GM23338 (cell line): ENCODE data around the gene JARID2. TPM values are rescaled to one million over a fixed set of nuclear protein-coding genes. Genes with fewer than 3 reads are reported as not detected.

ENCODE experiments used
- ATAC-seq: fragments of 200-7000 bp; cut with Tn5 transposase; 3 replicates; pipeline ENCODE4 v1.9.1; 2020
- DNase-seq: peaks from one replicate; pipeline ENCODE4 v3.0.0-alpha.2; 2015; ENCODE audit warnings: low spot score
- H2AFZ ChIP-seq: fragments of 200-600 bp; sonication (generic); 2 replicates; pipeline ENCODE4 v1.8.0; 2016; ENCODE audit warnings: antibody characterized with exemption, mild to moderate bottlenecking, moderate library complexity
- H3F3A ChIP-seq: fragments of 200-600 bp; sonication (generic); replicated peaks from 2 replicates; pipeline ENCODE4 v1.8.0; 2017; ENCODE audit warnings: antibody characterized with exemption, mixed run types, low read depth
- H3K27ac ChIP-seq: fragments of 200-600 bp; sonication (generic); 2 replicates; pipeline ENCODE4 v1.6.1; 2016; ENCODE audit warnings: low read depth
- H3K27me3 ChIP-seq: fragments of 200-600 bp; sonication (generic); 2 replicates; pipeline ENCODE4 v1.8.0; 2016; ENCODE audit warnings: mild to moderate bottlenecking, mixed run types, moderate library complexity; ENCODE audit not compliant: insufficient read depth
- H3K36me3 ChIP-seq: fragments of 200-600 bp; sonication (generic); 2 replicates; pipeline ENCODE4 v1.8.0; 2016; ENCODE audit warnings: mild to moderate bottlenecking; ENCODE audit not compliant: insufficient read depth
- H3K4me1 ChIP-seq: fragments of 200-600 bp; sonication (generic); 2 replicates; pipeline ENCODE4 v1.8.0; 2016; ENCODE audit warnings: mild to moderate bottlenecking, moderate library complexity; ENCODE audit not compliant: insufficient read depth
- H3K4me2 ChIP-seq: fragments of 200-600 bp; sonication (generic); 2 replicates; pipeline ENCODE4 v1.7.1; 2017; ENCODE audit warnings: mixed run types
- H3K4me3 ChIP-seq: fragments of 200-600 bp; sonication (generic); 2 replicates; pipeline ENCODE4 v1.6.1; 2016; ENCODE audit warnings: mixed run types
- H3K79me2 ChIP-seq: fragments of 200-600 bp; sonication (generic); replicated peaks from 2 replicates; pipeline ENCODE4 v1.8.0; 2017; ENCODE audit warnings: mild to moderate bottlenecking; ENCODE audit not compliant: insufficient read depth
- H3K9me2 ChIP-seq: fragments of 200-600 bp; sonication (generic); 2 replicates; pipeline ENCODE4 v1.8.0; 2017; ENCODE audit not compliant: insufficient read depth
- H4K20me1 ChIP-seq: fragments of 200-600 bp; sonication (generic); replicated peaks from 2 replicates; pipeline ENCODE4 v1.8.0; 2017; ENCODE audit warnings: mild to moderate bottlenecking; ENCODE audit not compliant: insufficient read depth
- H3K27ac Mint-ChIP-seq: 2 replicates; pipeline ENCODE4 v1.8.0; 2020; ENCODE audit warnings: inconsistent platforms, mild to moderate bottlenecking, moderate library complexity, mixed read lengths
- H3K27me3 Mint-ChIP-seq: 3 replicates; pipeline ENCODE4 v1.8.0; 2022; ENCODE audit warnings: low read depth, mild to moderate bottlenecking, moderate library complexity, mixed read lengths, inconsistent platforms; ENCODE audit not compliant: insufficient read depth, poor library complexity
- H3K36me3 Mint-ChIP-seq: 3 replicates; pipeline ENCODE4 v1.8.0; 2021; ENCODE audit warnings: low read depth, mild to moderate bottlenecking, inconsistent platforms, moderate library complexity, mixed read lengths
- H3K4me1 Mint-ChIP-seq: 3 replicates; pipeline ENCODE4 v1.8.0; 2020; ENCODE audit warnings: mild to moderate bottlenecking, inconsistent platforms, mixed read lengths
- H3K4me3 Mint-ChIP-seq: 3 replicates; pipeline ENCODE4 v1.8.0; 2021; ENCODE audit warnings: moderate library complexity, mild to moderate bottlenecking, inconsistent platforms, mixed read lengths
- H3K9me3 Mint-ChIP-seq: 3 replicates; pipeline ENCODE4 v1.8.0; 2020; ENCODE audit warnings: moderate library complexity, mild to moderate bottlenecking, inconsistent platforms, mixed read lengths
- NANOG ChIP-seq: IDR thresholded peaks from 2 replicates; pipeline ENCODE4 v1.6.1; 2016; ENCODE audit warnings: antibody characterized with exemption, borderline replicate concordance
- REST ChIP-seq: IDR thresholded peaks from one replicate; pipeline ENCODE4 v1.6.1; 2018; ENCODE audit warnings: antibody characterized with exemption; ENCODE audit not compliant: unreplicated experiment
- ZNF114 ChIP-seq: fragments of 250-450 bp; sonication (Bioruptor Pico); IDR thresholded peaks from 2 replicates; pipeline ENCODE4 v1.5.0; 2020; ENCODE audit warnings: mild to moderate bottlenecking, moderate library complexity
- polyA plus RNA-seq: library from polyadenylated mRNA; unstranded; fragments of >200 nt; fragmentation: Nextera tagmentation; extraction: Ambion mirVana; gene quantifications from 2 replicates; pipeline ENCODE4 v1.2.1, GENCODE V29; 2016
- total RNA-seq: library from RNA; depleted of rRNA; stranded (reverse); fragments of >200 nt; shearing (Covaris generic); gene quantifications from 2 replicates; pipeline ENCODE4 v1.2.3, GENCODE V29; 2014
- TF ChIP-seq, protein P1 (sequence below): fragments of 250-450 bp; sonication (Bioruptor Pico); IDR thresholded peaks from 2 replicates; pipeline ENCODE4 v1.5.0; 2020; ENCODE audit warnings: mild to moderate bottlenecking, moderate library complexity
- TF ChIP-seq, protein P2 (sequence below): IDR thresholded peaks from 2 replicates; pipeline ENCODE4 v1.6.1; 2016; ENCODE audit warnings: antibody characterized with exemption

JARID2 gene
- total and polyA plus RNA-seq, 2 experiments from 2014 or later = 92.8 to 196 TPM

DNA sequence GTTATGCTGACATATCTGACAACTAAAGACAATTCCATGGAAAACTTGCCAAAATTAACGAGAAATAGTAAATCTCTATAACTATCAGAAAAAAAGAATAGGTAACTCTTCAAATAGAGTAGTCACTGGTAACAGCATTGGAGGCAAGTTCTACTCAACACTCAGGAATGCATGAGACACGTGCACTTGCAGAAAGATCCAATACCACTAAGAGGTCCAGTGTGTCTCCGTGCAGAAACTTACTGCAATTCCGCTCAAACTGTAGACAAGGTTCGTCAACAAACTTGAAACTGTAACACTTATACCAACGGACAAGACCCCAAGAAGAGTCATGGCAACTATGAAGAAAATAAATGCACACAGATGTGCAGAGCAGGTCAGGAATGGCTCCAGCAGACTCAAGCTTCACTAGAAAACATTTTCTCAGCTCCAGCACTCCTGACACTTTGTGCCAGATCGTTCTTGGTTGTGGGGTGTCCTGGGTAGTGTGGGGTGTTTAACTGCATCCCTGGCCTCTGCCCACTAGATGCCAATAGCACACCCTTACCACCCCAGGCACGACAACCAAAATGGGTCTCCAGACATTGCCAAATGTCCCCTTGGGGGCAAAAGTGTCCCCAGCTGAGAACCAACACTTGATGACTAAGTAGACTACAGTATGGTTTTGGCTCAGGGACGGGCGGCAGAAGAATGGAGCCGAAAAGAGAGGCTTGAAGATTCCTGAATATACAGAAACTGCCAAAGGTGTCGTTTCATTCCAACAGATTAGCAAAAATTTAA, 282.2 kb downstream of the JARID2 start:
- H3K27me3 Mint-ChIP-seq = peaks cover 48% of the 10 kb centered on the region
- no peak for DNase-seq

More for the DNA sequence above, 282.2 kb downstream of the JARID2 start:
- Mint-ChIP-seq H3K36me3 (peaks cover 59% of the 10 kb centered on the region), H3K4me3 (no peak overlapping the region), H3K9me3 (peaks cover 44% of the 10 kb centered on the region), H3K4me1 (peaks cover 3% of the 10 kb centered on the region; the same call in 1 of the 3 replicates), H3K27ac (no peak overlapping the region)
- no peak overlapping the region for H2AFZ ChIP-seq
- no peak overlapping the region for H3K4me3 ChIP-seq
- no peak overlapping the region for H3K27ac ChIP-seq
- H3K36me3 ChIP-seq = 0 out of 2 replicates have a peak, but pooled peaks cover 8% of the 10 kb centered on the region
- no peaks in the 10 kb centered on the region for H3K4me1 ChIP-seq
- no peaks in the 10 kb centered on the region for H3K79me2 ChIP-seq
- no peaks in the 10 kb centered on the region; the same call in 1 of the 2 replicates for H4K20me1 ChIP-seq
- no peaks in the 10 kb centered on the region for H3K27me3 ChIP-seq
- no peaks in the 10 kb centered on the region for H3K9me2 ChIP-seq
- H3F3A ChIP-seq = peaks cover 20% of the 10 kb centered on the region
- no peak for ATAC-seq
- no peak overlapping the region for H3K4me2 ChIP-seq
- TF ChIP-seq, protein P1, sequence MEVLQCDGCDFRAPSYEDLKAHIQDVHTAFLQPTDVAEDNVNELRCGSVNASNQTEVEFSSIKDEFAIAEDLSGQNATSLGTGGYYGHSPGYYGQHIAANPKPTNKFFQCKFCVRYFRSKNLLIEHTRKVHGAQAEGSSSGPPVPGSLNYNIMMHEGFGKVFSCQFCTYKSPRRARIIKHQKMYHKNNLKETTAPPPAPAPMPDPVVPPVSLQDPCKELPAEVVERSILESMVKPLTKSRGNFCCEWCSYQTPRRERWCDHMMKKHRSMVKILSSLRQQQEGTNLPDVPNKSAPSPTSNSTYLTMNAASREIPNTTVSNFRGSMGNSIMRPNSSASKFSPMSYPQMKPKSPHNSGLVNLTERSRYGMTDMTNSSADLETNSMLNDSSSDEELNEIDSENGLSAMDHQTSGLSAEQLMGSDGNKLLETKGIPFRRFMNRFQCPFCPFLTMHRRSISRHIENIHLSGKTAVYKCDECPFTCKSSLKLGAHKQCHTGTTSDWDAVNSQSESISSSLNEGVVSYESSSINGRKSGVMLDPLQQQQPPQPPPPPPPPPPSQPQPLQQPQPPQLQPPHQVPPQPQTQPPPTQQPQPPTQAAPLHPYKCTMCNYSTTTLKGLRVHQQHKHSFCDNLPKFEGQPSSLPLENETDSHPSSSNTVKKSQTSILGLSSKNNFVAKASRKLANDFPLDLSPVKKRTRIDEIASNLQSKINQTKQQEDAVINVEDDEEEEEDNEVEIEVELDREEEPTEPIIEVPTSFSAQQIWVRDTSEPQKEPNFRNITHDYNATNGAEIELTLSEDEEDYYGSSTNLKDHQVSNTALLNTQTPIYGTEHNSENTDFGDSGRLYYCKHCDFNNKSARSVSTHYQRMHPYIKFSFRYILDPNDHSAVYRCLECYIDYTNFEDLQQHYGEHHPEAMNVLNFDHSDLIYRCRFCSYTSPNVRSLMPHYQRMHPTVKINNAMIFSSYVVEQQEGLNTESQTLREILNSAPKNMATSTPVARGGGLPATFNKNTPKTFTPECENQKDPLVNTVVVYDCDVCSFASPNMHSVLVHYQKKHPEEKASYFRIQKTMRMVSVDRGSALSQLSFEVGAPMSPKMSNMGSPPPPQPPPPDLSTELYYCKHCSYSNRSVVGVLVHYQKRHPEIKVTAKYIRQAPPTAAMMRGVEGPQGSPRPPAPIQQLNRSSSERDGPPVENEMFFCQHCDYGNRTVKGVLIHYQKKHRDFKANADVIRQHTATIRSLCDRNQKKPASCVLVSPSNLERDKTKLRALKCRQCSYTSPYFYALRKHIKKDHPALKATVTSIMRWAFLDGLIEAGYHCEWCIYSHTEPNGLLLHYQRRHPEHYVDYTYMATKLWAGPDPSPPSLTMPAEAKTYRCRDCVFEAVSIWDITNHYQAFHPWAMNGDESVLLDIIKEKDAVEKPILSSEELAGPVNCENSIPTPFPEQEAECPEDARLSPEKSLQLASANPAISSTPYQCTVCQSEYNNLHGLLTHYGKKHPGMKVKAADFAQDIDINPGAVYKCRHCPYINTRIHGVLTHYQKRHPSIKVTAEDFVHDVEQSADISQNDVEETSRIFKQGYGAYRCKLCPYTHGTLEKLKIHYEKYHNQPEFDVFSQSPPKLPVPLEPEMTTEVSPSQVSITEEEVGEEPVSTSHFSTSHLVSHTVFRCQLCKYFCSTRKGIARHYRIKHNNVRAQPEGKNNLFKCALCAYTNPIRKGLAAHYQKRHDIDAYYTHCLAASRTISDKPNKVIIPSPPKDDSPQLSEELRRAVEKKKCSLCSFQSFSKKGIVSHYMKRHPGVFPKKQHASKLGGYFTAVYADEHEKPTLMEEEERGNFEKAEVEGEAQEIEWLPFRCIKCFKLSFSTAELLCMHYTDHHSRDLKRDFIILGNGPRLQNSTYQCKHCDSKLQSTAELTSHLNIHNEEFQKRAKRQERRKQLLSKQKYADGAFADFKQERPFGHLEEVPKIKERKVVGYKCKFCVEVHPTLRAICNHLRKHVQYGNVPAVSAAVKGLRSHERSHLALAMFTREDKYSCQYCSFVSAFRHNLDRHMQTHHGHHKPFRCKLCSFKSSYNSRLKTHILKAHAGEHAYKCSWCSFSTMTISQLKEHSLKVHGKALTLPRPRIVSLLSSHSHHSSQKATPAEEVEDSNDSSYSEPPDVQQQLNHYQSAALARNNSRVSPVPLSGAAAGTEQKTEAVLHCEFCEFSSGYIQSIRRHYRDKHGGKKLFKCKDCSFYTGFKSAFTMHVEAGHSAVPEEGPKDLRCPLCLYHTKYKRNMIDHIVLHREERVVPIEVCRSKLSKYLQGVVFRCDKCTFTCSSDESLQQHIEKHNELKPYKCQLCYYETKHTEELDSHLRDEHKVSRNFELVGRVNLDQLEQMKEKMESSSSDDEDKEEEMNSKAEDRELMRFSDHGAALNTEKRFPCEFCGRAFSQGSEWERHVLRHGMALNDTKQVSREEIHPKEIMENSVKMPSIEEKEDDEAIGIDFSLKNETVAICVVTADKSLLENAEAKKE = no peak
- no peak for TF ChIP-seq NANOG
- no peak for TF ChIP-seq ZNF114 (CRISPR knock-in tag)
- TF ChIP-seq REST = no peak
- TF ChIP-seq, protein P2, sequence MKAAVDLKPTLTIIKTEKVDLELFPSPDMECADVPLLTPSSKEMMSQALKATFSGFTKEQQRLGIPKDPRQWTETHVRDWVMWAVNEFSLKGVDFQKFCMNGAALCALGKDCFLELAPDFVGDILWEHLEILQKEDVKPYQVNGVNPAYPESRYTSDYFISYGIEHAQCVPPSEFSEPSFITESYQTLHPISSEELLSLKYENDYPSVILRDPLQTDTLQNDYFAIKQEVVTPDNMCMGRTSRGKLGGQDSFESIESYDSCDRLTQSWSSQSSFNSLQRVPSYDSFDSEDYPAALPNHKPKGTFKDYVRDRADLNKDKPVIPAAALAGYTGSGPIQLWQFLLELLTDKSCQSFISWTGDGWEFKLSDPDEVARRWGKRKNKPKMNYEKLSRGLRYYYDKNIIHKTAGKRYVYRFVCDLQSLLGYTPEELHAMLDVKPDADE = no peak
